Measurements from ENCODE around the gene COL4A2.
"Not testable (repeated sequence)": the region's sequence is repeated elsewhere in the genome, so short reads cannot be mapped to it uniquely, and the experiment has no call there.

Gene COL4A2

GRCh38 chr13:110387451-110388107 lies 80.5 kb downstream of the COL4A2 start:
- no peak for DNase-seq

DNA sequence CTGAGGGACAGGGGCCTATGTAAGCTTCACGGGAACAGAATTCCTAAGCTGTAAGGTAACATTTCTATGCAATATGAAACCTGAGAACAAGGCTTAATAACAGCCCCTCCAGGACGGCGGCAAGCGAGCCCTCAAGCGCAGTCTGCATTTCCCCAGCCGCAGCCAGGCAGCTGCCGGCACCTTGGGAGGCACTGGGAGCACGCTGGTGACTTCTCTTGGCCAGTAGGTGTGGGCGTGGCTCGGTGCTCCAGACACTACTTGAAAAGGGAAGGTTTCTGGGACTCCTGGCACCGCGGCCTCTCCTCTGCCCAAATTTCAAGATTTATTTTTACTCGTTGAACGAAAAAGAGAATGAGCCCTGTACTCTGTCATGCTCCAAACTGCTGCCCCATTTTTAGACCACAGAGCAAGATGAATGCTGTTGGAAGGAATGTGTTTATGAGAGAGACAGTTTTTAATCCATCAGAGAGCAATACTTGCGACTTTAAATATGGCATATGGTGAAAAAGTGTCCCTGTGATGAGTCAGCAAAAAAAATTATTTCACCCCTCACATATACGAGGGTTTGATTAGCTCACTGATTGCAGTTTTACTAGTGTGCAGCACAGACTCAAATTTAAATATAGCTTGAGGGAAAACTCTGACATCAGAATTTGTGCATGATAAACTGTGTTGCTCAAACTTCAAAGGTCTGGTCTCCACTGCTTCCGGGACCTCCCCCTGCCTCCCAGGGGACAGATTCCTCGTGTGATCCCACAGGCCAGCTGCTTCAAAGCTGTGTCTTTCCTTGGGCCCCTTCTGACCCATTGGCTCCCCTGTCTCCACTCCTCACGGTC lies 81.2 kb downstream of the COL4A2 start:
- no peak for DNase-seq

DNA sequence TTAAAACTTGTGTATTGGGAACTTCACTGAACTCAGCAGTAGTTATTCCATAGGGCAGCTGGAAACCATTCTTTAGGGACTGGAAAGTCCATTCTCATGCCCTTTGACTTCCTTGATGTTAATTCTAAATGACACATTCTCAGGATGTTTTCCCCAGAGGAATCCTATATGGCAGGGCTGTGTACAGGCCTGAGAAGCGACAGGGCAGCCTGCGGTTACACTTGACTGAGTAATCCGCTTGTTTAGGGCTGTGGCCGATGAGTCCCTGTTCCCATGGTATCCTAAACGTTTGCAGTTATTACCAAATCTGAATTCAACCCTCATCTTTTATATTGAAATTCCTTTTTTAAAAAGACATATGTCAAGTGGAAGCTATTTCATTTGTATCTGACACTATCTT lies 83.5 kb downstream of the COL4A2 start:
- DNase-seq: no peak

DNA sequence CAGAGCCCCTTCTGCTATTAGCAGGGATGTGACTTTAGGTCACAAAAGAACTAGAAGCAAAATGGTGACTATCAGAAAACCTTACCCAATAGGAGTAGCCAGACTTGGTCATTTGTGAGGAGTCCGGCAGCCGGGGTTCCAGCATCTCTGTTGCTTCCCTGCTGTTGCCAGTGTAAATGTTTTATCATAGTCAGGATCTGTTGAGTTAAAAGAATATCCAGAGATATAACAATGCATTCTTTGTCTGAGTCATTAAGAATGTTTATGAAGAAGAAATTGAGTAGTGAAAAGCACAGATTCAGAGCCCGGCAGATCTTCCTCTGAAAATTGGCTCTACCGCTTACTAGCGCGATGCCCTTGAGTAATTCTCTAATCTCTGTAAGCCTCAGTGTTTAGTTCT lies 84.2 kb downstream of the COL4A2 start:
- DNase-seq: no peak

DNA sequence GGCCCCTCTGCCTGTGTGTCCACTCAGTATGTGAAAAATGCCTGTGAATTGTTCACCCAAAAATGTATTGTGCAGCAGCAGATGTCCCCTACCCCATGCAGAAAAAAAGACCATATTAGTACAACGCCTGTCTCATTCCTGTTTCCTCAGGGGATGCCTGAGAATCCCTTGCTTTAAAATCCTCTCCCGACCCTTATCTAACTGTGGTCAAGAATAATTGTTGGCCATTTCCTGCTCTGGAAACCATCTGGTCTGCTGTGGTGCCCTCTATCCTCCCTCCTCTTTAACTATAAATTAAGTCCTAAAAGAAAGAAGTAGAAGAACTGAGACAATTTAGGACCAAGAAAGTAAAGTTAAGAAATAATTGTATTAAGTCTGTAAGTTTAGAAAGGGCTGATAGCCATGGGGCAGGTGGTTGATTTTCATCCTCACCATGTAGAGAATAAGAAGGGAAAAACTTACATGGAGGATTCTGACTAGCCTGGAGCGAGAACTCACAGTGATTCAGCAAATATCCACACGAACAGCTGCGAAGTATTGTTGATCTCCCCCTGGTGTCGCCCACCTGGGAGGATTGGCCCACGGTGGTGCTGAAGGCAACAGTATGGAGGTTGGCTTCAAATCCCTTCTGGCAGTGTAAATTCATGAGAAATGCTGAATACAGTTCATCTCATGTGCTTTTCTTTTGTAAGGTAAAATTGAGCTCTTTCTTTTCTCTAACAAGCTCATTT lies 85.6 kb downstream of the COL4A2 start:
- no peak for DNase-seq

GRCh38 chr13:110393761-110394160 lies 86.7 kb downstream of the COL4A2 start:
- no peak for DNase-seq

DNA sequence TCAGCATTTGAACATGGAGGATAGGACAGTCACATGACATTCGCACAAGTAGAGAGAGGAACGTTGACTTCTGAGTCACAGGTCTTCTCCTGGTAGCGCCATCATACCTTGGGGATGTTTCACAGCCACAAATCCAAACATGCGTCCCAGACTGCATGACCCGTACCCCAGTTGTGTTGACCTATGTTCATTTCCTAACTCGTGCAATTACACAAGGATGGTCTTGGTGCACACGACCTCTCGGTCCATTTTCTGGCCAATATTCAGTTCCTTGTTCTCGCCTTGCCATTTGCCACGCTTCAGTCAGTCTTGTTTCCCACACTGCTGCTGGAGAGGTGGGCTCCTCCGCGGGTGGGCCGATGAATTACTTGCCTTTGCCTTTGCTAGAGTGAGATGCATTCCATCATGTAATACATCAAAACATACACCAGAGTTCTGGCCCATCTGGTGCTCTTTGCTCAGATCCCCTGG lies 87.3 kb downstream of the COL4A2 start:
- no peak for DNase-seq

GRCh38 chr13:110395616-110396015 lies 88.5 kb downstream of the COL4A2 start:
- DNase-seq: not testable (repeated sequence)

GRCh38 chr13:110396476-110396875 lies 89.4 kb downstream of the COL4A2 start:
- no peak for DNase-seq

DNA sequence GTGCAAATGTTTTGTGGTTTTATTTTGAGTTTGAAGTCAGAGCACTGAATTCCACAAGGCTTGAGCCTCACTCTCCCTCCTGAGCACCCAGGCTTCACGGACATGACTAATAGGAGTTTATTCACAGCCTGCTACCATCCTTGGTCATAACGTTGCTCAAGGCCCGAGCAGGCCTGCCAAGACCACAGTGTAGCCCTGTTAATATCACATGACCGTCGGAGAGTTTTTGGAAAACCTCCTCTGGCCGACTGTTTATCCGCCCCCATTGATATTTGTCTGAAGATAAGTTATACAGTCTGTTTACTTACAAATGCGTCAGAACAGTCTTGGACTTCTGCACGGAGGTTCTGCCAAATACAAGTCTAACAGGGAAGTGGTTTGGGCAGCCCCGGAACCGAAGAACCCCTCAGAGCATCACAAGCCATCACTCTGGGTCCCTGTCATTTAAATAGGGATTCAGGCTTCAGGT lies 89.9 kb downstream of the COL4A2 start:
- no peak for DNase-seq

DNA sequence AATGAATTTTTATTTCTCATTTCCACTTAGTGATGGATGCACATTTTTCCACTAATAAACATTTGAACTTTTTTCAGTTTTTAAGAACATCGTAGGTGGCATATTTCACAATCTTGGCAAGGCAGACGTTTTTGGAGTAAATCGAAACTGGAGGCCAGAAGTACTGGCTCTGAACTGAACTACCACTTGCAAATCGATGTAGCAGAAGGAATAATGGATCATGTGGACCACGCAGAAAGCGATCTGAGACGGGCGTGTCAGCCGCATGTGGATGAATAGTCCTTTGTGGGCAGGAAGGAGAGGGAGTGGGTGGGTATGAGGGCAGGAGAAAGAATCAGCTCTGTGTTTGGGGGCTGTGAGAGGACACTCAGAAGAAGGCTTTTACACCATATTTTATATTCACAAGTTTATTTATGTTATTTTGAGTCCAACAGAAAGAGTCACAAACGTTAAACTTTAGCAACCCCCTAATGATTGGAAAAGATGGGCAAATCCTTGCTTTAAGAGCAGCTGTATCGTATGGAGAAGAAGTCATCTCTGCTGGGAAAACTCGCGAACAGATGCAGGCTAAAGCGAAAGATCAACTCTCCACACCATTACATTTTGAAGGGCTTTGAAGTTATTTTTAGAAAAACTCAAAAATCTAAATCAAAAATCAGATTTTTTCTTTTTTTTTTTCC lies 90.5 kb downstream of the COL4A2 start:
- DNase-seq: no peak

- DNase-seq: no peak
Measured at GRCh38 chr13:110398564-110399507, 91.8 kb downstream of the COL4A2 start.

- DNase-seq: no peak
Measured at GRCh38 chr13:110399801-110400200, 92.7 kb downstream of the COL4A2 start.

- DNase-seq: no peak
Measured at GRCh38 chr13:110400786-110401533, 93.9 kb downstream of the COL4A2 start.

- DNase-seq: no peak
Measured at GRCh38 chr13:110402299-110403069, 95.4 kb downstream of the COL4A2 start.

DNA sequence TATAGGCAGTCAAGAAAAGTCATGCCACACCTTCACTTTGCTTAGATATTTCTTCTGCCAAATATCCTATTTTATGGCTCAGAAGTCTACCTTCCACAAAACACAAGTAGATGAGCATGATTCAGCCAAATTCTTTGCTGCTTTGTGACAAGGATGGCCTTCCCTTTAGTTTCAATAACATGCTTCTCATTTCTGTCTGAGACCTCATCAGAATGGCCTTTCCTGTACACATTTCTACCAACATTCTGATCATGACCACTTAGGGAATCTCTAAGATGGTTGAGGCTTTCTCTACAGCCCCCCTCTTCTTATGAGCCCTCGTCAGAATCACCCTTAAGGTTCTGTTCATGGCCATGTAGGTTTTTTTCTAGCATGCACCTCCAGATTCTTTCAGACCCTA lies 96.2 kb downstream of the COL4A2 start:
- no peak for DNase-seq

DNA sequence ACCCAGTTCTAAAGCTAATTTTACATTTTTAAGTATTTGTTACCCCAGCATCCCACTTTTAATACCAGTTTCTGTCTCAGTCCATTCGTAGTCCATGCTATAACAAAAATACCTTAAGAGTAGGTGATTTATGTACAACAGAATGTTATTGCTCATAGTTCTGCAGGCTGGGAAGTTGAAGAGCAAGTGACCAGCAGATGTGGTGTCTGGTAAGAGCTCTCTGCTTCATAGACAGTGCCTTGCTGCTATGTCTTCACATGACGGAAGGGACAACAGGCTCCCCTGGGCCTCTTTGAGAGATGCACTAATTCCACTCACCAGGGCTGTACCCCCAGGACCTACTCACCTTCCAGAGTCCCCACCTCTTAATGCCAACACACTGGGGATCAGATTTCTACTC lies 96.6 kb downstream of the COL4A2 start:
- DNase-seq: no peak

DNA sequence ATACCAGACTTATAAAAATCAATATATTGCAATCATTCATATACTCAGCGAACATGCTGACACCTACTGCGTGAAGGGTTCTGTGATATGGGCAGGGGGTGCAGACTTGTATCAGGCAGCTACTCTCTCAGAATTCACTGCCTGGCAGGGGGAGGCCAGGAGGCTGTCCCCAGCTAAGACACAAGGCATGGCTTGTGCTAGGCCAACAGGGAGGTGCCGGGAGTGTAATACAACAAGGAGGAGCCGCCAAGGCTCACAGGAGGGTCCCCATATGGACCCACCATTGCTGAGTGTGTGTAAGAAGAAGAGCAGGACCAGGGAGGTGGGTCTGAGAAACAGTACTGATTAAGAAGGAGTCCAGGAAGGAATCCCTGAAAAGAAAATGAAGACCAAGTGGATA lies 97.2 kb downstream of the COL4A2 start:
- no peak for DNase-seq

DNA sequence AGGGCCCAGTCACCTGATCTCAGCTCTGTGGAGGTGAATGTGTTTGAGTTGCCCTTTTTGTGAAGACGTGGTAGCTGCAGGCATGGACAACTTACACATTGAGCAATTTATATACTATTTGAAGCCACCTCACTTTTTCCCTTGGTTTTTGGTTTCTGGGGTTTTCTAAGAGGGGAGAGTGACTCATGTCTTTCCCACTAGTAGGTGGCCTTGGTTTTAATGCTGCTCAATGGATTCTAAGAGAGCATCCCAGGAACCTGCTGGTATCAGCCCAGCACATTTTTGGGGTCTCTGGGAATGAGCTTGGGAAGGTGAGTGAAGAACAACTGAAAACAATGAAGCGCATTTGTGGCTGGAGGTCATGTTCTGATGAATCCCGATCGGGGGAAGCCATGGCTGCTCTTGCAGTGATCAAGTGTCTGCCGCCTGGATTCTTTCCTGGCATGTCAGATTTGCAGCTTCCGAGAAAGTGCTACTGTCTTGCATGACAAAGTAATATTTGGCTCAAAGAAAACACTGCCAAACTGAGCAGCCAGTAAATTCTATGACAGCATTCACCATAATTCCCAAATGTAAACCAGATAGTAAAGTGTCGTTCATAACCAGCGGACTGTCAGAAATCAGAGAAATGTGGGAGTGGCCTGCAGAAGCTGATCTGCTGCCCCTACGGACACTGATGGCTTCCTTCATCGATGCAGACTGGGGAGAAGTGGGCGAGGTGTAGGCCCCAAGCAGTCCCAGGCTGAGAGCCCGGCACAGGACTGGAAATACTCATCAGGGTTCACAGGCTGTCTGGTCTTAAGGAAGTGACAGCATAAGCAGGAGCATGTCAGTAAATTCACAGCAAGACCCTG lies 98.7 kb downstream of the COL4A2 start:
- DNase-seq: no peak
